Measurements from ENCODE around the gene CDH23. TPM values are rescaled to one million over a fixed set of nuclear protein-coding genes. Genes with fewer than 3 reads are reported as not detected.

CDH23 gene
- total and polyA plus RNA-seq, 2 of the 8 experiments (the other 6 are each of a cell fraction or from before 2014, with no cell fraction given), result 1.9 to 4.9 TPM

GRCh38 chr10:71627230-71627939, 230.7 kb downstream of the CDH23 start (continued):
- no peak for TF ChIP-seq USF2 (IDR thresholded peaks at IDR 0.05; ENCODE audit: low read length)
- no peak for TF ChIP-seq TBP (IDR thresholded peaks at IDR 0.05; ENCODE audit: low read depth, low read length)
- TF ChIP-seq CEBPB (IDR thresholded peaks at IDR 0.05; ENCODE audit: low read depth, low read length), result no peak
- no peak for TF ChIP-seq SP1 (IDR thresholded peaks at IDR 0.05; ENCODE audit: low read depth, low read length)
- TF ChIP-seq RXRA (IDR thresholded peaks at IDR 0.05; ENCODE audit: insufficient read depth, low read depth, low read length), result no peak
